ENCODE measurements around the gene TENM3.

The TENM3 gene

GRCh38 chr4:182536221-182536811 is 293.1 kb downstream of the TENM3 start:
- no peak for ATAC-seq (ENCODE audit: insufficient read depth, low read depth)
- DNase-seq, result no peak
- Histone ChIP-seq H3K79me2 (ENCODE audit: insufficient read depth, low read length) (no peaks in the 10 kb centered on the region), H3K27me3 (ENCODE audit: insufficient read depth, low read length, poor library complexity) (no peaks in the 10 kb centered on the region), H3K9ac (ENCODE audit: low read depth, low read length) (no peak overlapping the region), H3K4me3 (ENCODE audit: low read depth in 1 of 2, low read length in 2 of 2) (no peak overlapping the region), H3K36me3 (ENCODE audit: insufficient read depth, low read length) (no peaks in the 10 kb centered on the region), H3K4me1 (ENCODE audit: insufficient read depth, low read length) (no peaks in the 10 kb centered on the region), H3K9me3 (ENCODE audit: insufficient read depth, low read length, severe bottlenecking) (no peaks in the 10 kb centered on the region), H3K4me2 (ENCODE audit: insufficient read depth, low read length) (no peak overlapping the region), H3K27ac (ENCODE audit: low read length) (no peak overlapping the region), H4K20me1 (ENCODE audit: insufficient read depth, low read length) (no peaks in the 10 kb centered on the region), H2AFZ (ENCODE audit: low read depth, low read length) (no peak overlapping the region)
- TF ChIP-seq CTCF (IDR thresholded peaks at IDR 0.05; ENCODE audit: borderline replicate concordance, extremely low read depth, low read length, poor library complexity, severe bottlenecking) (no peak), EZH2 (IDR thresholded peaks at IDR 0.05; ENCODE audit: borderline replicate concordance, low read depth, low read length, severe bottlenecking) (no peak)

- Histone ChIP-seq H3K9me3 (ENCODE audit: insufficient read depth, low read length, severe bottlenecking) (no peaks in the 10 kb centered on the region), H3K4me3 (ENCODE audit: low read depth in 1 of 2, low read length in 2 of 2) (no peak overlapping the region), H3K79me2 (ENCODE audit: insufficient read depth, low read length) (no peaks in the 10 kb centered on the region), H3K4me2 (ENCODE audit: insufficient read depth, low read length) (no peak overlapping the region), H2AFZ (ENCODE audit: low read depth, low read length) (no peak overlapping the region), H3K9ac (ENCODE audit: low read depth, low read length) (no peak overlapping the region), H3K27me3 (ENCODE audit: insufficient read depth, low read length, poor library complexity) (no peaks in the 10 kb centered on the region), H3K4me1 (ENCODE audit: insufficient read depth, low read length) (no peaks in the 10 kb centered on the region), H3K36me3 (ENCODE audit: insufficient read depth, low read length) (no peaks in the 10 kb centered on the region), H3K27ac (ENCODE audit: low read length) (no peak overlapping the region), H4K20me1 (ENCODE audit: insufficient read depth, low read length) (no peaks in the 10 kb centered on the region)
- TF ChIP-seq EZH2 (IDR thresholded peaks at IDR 0.05; ENCODE audit: borderline replicate concordance, low read depth, low read length, severe bottlenecking), result no peak
- no peak for TF ChIP-seq CTCF (IDR thresholded peaks at IDR 0.05; ENCODE audit: borderline replicate concordance, extremely low read depth, low read length, poor library complexity, severe bottlenecking)
- DNase-seq (no peak), ATAC-seq (ENCODE audit: insufficient read depth, low read depth) (no peak)
Observed at GRCh38 chr4:182537031-182537795, 294.0 kb downstream of the TENM3 start.

GRCh38 chr4:182538031-182538430 is 294.8 kb downstream of the TENM3 start:
- Histone ChIP-seq H2AFZ (ENCODE audit: low read depth, low read length) (no peak overlapping the region), H3K36me3 (ENCODE audit: insufficient read depth, low read length) (no peaks in the 10 kb centered on the region), H3K9ac (ENCODE audit: low read depth, low read length) (no peak overlapping the region), H3K79me2 (ENCODE audit: insufficient read depth, low read length) (no peaks in the 10 kb centered on the region), H3K27me3 (ENCODE audit: insufficient read depth, low read length, poor library complexity) (no peaks in the 10 kb centered on the region), H3K4me3 (ENCODE audit: low read depth in 1 of 2, low read length in 2 of 2) (no peak overlapping the region), H4K20me1 (ENCODE audit: insufficient read depth, low read length) (no peaks in the 10 kb centered on the region), H3K4me2 (ENCODE audit: insufficient read depth, low read length) (no peak overlapping the region), H3K27ac (ENCODE audit: low read length) (no peak overlapping the region), H3K4me1 (ENCODE audit: insufficient read depth, low read length) (no peaks in the 10 kb centered on the region), H3K9me3 (ENCODE audit: insufficient read depth, low read length, severe bottlenecking) (no peaks in the 10 kb centered on the region)
- DNase-seq, result no peak
- TF ChIP-seq CTCF (IDR thresholded peaks at IDR 0.05; ENCODE audit: borderline replicate concordance, extremely low read depth, low read length, poor library complexity, severe bottlenecking) (no peak), EZH2 (IDR thresholded peaks at IDR 0.05; ENCODE audit: borderline replicate concordance, low read depth, low read length, severe bottlenecking) (no peak)
- no peak for ATAC-seq (ENCODE audit: insufficient read depth, low read depth)
